Liver (tissue), 9 donors: ENCODE data around the gene ZNF584. TPM values are rescaled to one million over a fixed set of nuclear protein-coding genes. Genes with fewer than 3 reads are reported as not detected.
A peak's percentile ranks its signal among the peaks of the same experiment; 100 is the strongest.

ENCODE experiments used
- DNase-seq: peaks from one replicate; pipeline ENCODE4 v3.0.0-alpha.2; 2017; ENCODE audit warnings: low spot score
- H3K27ac ChIP-seq, 2 donors: one replicate each; pipeline ENCODE4 v1.7.0; 2013; ENCODE audit warnings: inconsistent platforms in 2 of 2, low read length in 2 of 2, control low read depth in 1 of 2, low read depth in 1 of 2, mild to moderate bottlenecking in 1 of 2
- H3K27me3 ChIP-seq, 4 donors: one replicate each; pipeline versions ENCODE4 v1.6.1 to v1.7.0; 2013; ENCODE audit warnings: low read length in 3 of 4, inconsistent platforms in 1 of 4, mild to moderate bottlenecking in 1 of 4, moderate library complexity in 1 of 4; ENCODE audit not compliant: control insufficient read depth in 4 of 4, insufficient read depth in 4 of 4
- H3K36me3 ChIP-seq, 4 donors: one replicate each; pipeline versions ENCODE4 v1.6.1 to v1.7.0; 2013; ENCODE audit warnings: low read length in 3 of 4, mild to moderate bottlenecking in 3 of 4, low read depth in 1 of 4, moderate library complexity in 1 of 4; ENCODE audit not compliant: control insufficient read depth in 4 of 4, insufficient read depth in 3 of 4
- H3K4me1 ChIP-seq, 4 donors: one replicate each; pipeline versions ENCODE4 v1.6.1 to v1.7.0; 2013; ENCODE audit warnings: low read length in 3 of 4, mild to moderate bottlenecking in 3 of 4, moderate library complexity in 1 of 4; ENCODE audit not compliant: control insufficient read depth in 4 of 4, insufficient read depth in 4 of 4
- H3K4me3 ChIP-seq, 3 donors: one replicate each; pipeline versions ENCODE4 v1.6.1 to v1.7.0; 2013; ENCODE audit warnings: low read length in 3 of 3, control low read depth in 1 of 3, low read depth in 1 of 3, mild to moderate bottlenecking in 1 of 3
- H3K9ac ChIP-seq, 2 donors: one replicate each; pipeline ENCODE4 v1.7.0; 2013; ENCODE audit warnings: low read length in 2 of 2, mild to moderate bottlenecking in 2 of 2, moderate library complexity in 2 of 2, control low read depth in 1 of 2, low read depth in 1 of 2
- H3K9me3 ChIP-seq, 4 donors: one replicate each; pipeline versions ENCODE4 v1.6.1 to v1.7.0; 2013; ENCODE audit warnings: low read length in 3 of 4; ENCODE audit not compliant: control insufficient read depth in 4 of 4
- ATF3 ChIP-seq: IDR thresholded peaks from 2 replicates; pipeline ENCODE4 v1.6.1; 2016; ENCODE audit warnings: antibody characterized with exemption
- CTCF ChIP-seq: fragments of 150-350 bp; IDR thresholded peaks from 2 replicates; pipeline ENCODE4 v1.5.1; 2017; ENCODE audit warnings: improper control_type of control experiment, low read depth, low read length; ENCODE audit not compliant: missing input control
- EGR1 ChIP-seq, 2 donors: IDR thresholded peaks; 2 replicates each; pipeline ENCODE4 v1.6.1; 2016 to 2018; ENCODE audit warnings: antibody characterized with exemption in 2 of 2, low read depth in 2 of 2
- FOXA1 ChIP-seq: IDR thresholded peaks from 2 replicates; pipeline ENCODE4 v1.6.1; 2016; ENCODE audit warnings: antibody characterized with exemption
- FOXA2 ChIP-seq: IDR thresholded peaks from 2 replicates; pipeline ENCODE4 v1.6.1; 2016; ENCODE audit warnings: antibody characterized with exemption
- GABPA ChIP-seq, 2 donors: IDR thresholded peaks in 1 of 2; conservative IDR thresholded peaks in 1 of 2; 2 replicates each; pipeline ENCODE4 v1.6.1; 2016; ENCODE audit warnings: antibody characterized with exemption in 2 of 2, mild to moderate bottlenecking in 1 of 2, moderate library complexity in 1 of 2
- HNF4A ChIP-seq, 2 donors: conservative IDR thresholded peaks; 2 replicates each; pipeline ENCODE4 v1.6.1; 2016; ENCODE audit warnings: antibody characterized with exemption in 2 of 2, mild to moderate bottlenecking in 2 of 2
- HNF4G ChIP-seq: IDR thresholded peaks from 2 replicates; pipeline ENCODE4 v1.6.1; 2016; ENCODE audit warnings: antibody characterized with exemption
- JUND ChIP-seq, 2 donors: IDR thresholded peaks; 2 replicates each; pipeline ENCODE4 v1.6.1; 2016; ENCODE audit warnings: antibody characterized with exemption in 2 of 2
- MAX ChIP-seq: IDR thresholded peaks from 2 replicates; pipeline ENCODE4 v1.6.1; 2016; ENCODE audit warnings: antibody characterized with exemption
- NR2F2 ChIP-seq: IDR thresholded peaks from 2 replicates; pipeline ENCODE4 v1.6.1; 2016; ENCODE audit warnings: antibody characterized with exemption
- RAD21 ChIP-seq, 2 donors: IDR thresholded peaks; 2 replicates each; pipeline ENCODE4 v1.6.1; 2016; ENCODE audit warnings: antibody characterized with exemption in 2 of 2, mild to moderate bottlenecking in 2 of 2
- REST ChIP-seq: IDR thresholded peaks from 2 replicates; pipeline ENCODE4 v1.6.1; 2016; ENCODE audit warnings: antibody characterized with exemption, mild to moderate bottlenecking
- RXRA ChIP-seq, 2 donors: IDR thresholded peaks; 2 replicates each; pipeline ENCODE4 v1.6.1; 2017 to 2018; ENCODE audit warnings: antibody characterized with exemption in 2 of 2, mild to moderate bottlenecking in 1 of 2
- SP1 ChIP-seq: IDR thresholded peaks from 2 replicates; pipeline ENCODE4 v1.6.1; 2018; ENCODE audit warnings: antibody characterized with exemption, mild to moderate bottlenecking
- TAF1 ChIP-seq: conservative IDR thresholded peaks from 2 replicates; pipeline ENCODE4 v1.6.1; 2016; ENCODE audit warnings: antibody characterized with exemption, mild to moderate bottlenecking
- YY1 ChIP-seq: IDR thresholded peaks from 2 replicates; pipeline ENCODE4 v1.6.1; 2016; ENCODE audit warnings: antibody characterized with exemption, mild to moderate bottlenecking
- ZBTB33 ChIP-seq: IDR thresholded peaks from 2 replicates; pipeline ENCODE4 v1.6.1; 2016; ENCODE audit warnings: antibody characterized with exemption
- WGBS: extraction: QIAGEN DNeasy Blood & Tissue Kit; methylation state at CpG from one replicate; pipeline ENCODE4 v1.1.7; 2013; 5-methylcytosine and 5-hydroxymethylcytosine counted together
- polyA plus RNA-seq, 2 donors: library from polyadenylated mRNA; stranded (reverse) in 1 of 2; unstranded in 1 of 2; fragments of 200-250 nt in 1 of 2; fragments of >200 nt in 1 of 2; fragmentation: Nextera tagmentation in 1 of 2; extraction: Ambion mirVana in 1 of 2; gene quantifications; one replicate each; pipeline versions ENCODE4 v1.2.1 to v1.2.3, GENCODE V29; 2013 to 2015
- total RNA-seq, 2 donors: library from RNA; depleted of rRNA; stranded (reverse); fragments of >200 nt; gene quantifications; one replicate each; pipeline ENCODE4 v1.2.3, GENCODE V29; 2014
- donor health status: healthy.
- donor health status: healthy.
- donor health status: healthy.
- donor health status: healthy.
- donor health status: healthy.

ZNF584 gene
- total and polyA plus RNA-seq, 4 donors = 3.6 to 12.6 (median 10.0) TPM

- Histone ChIP-seq H3K4me1 (peaks cover 0 to 16% (median 8%) of the 10 kb centered on the region in 4 donors), H3K4me3 (peak within 1 kb of the TSS; percentile 74 to 91 (median 80)), H3K36me3 (peaks cover 3 to 17% (median 5%) of the 10 kb centered on the region in 4 donors), H3K27ac (peak within 1 kb of the TSS; percentile 43 to 55), H3K27me3 (no peaks in the 10 kb centered on the region), H3K9ac (peak within 1 kb of the TSS in 1 of 2 donors; percentile 29), H3K9me3 (no peaks in the 10 kb centered on the region)
- DNase-seq = peak; percentile 95
- TF ChIP-seq FOXA2 = no peak
- no peak for TF ChIP-seq REST
- TF ChIP-seq CTCF = no peak
- TF ChIP-seq RAD21 (IDR thresholded peaks at IDR 0.05) = peak in 1 of 2 donors; percentile 29
- no peak for TF ChIP-seq JUND (IDR thresholded peaks at IDR 0.05)
- no peak for TF ChIP-seq ATF3
- TF ChIP-seq HNF4G = no peak
- TF ChIP-seq NR2F2 = no peak
- TF ChIP-seq GABPA (IDR thresholded peaks at IDR 0.05 in 1 of 2, conservative IDR thresholded peaks at IDR 0.05 in 1 of 2) = peak; percentile 67 to 93
- no peak for TF ChIP-seq TAF1
- peak; percentile 41 for TF ChIP-seq SP1
- TF ChIP-seq MAX = no peak
- no peak for TF ChIP-seq HNF4A (conservative IDR thresholded peaks at IDR 0.05)
- no peak for TF ChIP-seq EGR1 (IDR thresholded peaks at IDR 0.05; ENCODE audit: low read depth in 2 of 2)
- TF ChIP-seq YY1 = peak; percentile 88
- no peak for TF ChIP-seq RXRA (IDR thresholded peaks at IDR 0.05)
- TF ChIP-seq FOXA1 = no peak
- TF ChIP-seq ZBTB33 = no peak
- WGBS = under 1% methylated on average over 79 of the region's 79 CpGs
These were observed 43.1 kb downstream of the ZNF584 start, which contains the start of gene ZNF324B for GRCh38 chr19:58451358-58452101. Gene ZNF324B (plus strand): TSS chr19:58451622. CDS start chr19:58453702, 2,080 bp downstream.
